ENCODE data around the gene CLIP2. TPM values are rescaled to one million over a fixed set of nuclear protein-coding genes. Genes with fewer than 3 reads are reported as not detected.
A peak's percentile ranks its signal among the peaks of the same experiment; 100 is the strongest.

CLIP2 gene
- total RNA-seq, 1 experiment from 2014 or later, result 37.9 TPM

DNA sequence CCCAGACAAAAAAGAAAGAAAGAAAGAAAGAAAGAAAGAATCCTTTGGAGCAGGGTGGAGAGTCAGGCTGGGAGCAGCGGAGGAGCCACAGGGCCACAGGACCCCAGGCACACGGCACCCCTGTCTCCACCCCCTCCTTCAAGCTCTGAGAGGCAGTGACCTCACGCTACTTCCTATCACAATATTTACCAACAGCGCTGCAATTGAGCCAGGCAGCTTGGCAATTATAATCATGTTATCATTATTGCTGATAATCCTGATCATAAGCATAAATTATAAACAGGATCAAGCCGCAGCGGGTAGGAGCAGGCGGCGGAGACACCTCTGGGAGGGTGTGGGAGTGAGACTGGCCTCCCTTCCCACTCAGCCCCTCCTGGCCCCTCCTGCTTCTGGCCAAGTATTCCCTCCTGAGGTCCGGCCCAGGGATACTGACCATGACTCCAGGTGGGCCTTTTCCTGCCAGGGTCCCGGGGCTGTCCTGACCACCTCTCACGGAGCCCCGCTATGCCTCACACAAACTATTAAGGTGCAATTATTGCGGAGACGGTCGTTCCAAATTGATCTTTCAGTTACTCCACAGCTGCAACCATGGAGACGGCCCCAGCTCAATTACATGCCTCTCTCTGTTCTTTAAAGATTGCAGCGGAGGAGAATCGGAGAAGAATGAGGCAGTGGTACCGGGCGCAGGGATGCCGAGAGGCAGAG lies 154.5 kb downstream of the CLIP2 start:
- DNase-seq, result no peak
- Histone ChIP-seq H3F3A (ENCODE audit: insufficient read depth, low read depth) (no peaks in the 10 kb centered on the region), H3K4me2 (no peak overlapping the region), H3K4me3 (no peak overlapping the region), H3K9me3 (ENCODE audit: insufficient read depth, low read depth) (peaks cover 3% of the 10 kb centered on the region; the same call in 1 of the 2 replicates), H3K27ac (no peak overlapping the region), H3K4me1 (replicated peaks; ENCODE audit: insufficient read depth) (no peaks in the 10 kb centered on the region), H4K20me1 (ENCODE audit: insufficient read depth) (no peaks in the 10 kb centered on the region), H3K36me3 (ENCODE audit: low read depth) (no peaks in the 10 kb centered on the region), H3K79me2 (ENCODE audit: low read depth) (no peaks in the 10 kb centered on the region), H3K27me3 (ENCODE audit: insufficient read depth, low read depth) (no peaks in the 10 kb centered on the region), H2AFZ (no peak overlapping the region), H3K9me2 (ENCODE audit: insufficient read depth) (no peaks in the 10 kb centered on the region)
- TF ChIP-seq EZH2 (IDR thresholded peaks at IDR 0.05; ENCODE audit: low read depth), result no peak
- no peak for TF ChIP-seq CTCF (conservative IDR thresholded peaks at IDR 0.05)
- intact Hi-C loops (cut with micrococcal nuclease; ENCODE audit: unreplicated experiment), result no loop called here
- BruUV-seq (replicated peaks), result no TSS peak
- CTCF ChIA-PET, result no interaction called here
- POLR2A ChIA-PET (ENCODE audit: unreplicated experiment), result no interaction called here

DNA sequence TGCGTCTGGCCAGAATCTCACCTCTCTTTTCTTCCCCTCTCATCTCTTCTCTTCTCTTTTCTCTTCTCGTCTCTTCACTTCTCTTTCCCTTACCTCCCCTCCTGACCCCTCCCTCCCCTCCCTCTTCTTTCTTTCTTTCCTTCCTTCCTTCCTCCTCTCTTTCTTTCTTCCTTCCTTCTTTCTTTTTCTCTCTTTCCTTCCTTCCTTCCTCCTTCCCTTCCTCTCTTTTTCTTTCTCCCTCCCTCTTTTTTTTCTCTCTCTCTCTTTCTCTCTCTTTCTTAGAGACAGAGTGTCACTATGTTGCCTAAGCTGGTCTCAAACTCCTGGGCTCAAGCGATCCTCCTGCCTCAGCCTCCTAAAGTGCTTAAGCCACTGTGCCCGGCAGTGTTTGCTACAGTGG lies 159.9 kb downstream of the CLIP2 start:
- Histone ChIP-seq H3K27me3 (ENCODE audit: insufficient read depth, low read depth) (no peaks in the 10 kb centered on the region), H3K9me2 (ENCODE audit: insufficient read depth) (no peaks in the 10 kb centered on the region), H3K4me1 (replicated peaks; ENCODE audit: insufficient read depth) (peaks cover 7% of the 10 kb centered on the region), H3K27ac (no peak overlapping the region), H4K20me1 (ENCODE audit: insufficient read depth) (no peaks in the 10 kb centered on the region), H3K4me3 (no peak overlapping the region), H2AFZ (no peak overlapping the region), H3K36me3 (ENCODE audit: low read depth) (no peaks in the 10 kb centered on the region), H3K9me3 (ENCODE audit: insufficient read depth, low read depth) (no peaks in the 10 kb centered on the region), H3K4me2 (no peak overlapping the region), H3F3A (ENCODE audit: insufficient read depth, low read depth) (peaks cover 14% of the 10 kb centered on the region), H3K79me2 (ENCODE audit: low read depth) (no peaks in the 10 kb centered on the region)
- ChIA-PET POLR2A (ENCODE audit: unreplicated experiment) (no interaction called here), CTCF (interaction anchor here (0.5 kb wide), 1 partner anchor 9 kb away, joined by 10 read pairs; no protein-coding TSS in a partner anchor)
- intact Hi-C loops (cut with micrococcal nuclease; ENCODE audit: unreplicated experiment), result no loop called here
- TF ChIP-seq CTCF (conservative IDR thresholded peaks at IDR 0.05) (no peak), EZH2 (IDR thresholded peaks at IDR 0.05; ENCODE audit: low read depth) (no peak)
- DNase-seq, result no peak
- no TSS peak for BruUV-seq (replicated peaks)

GRCh38 chr7:74449809-74450397 lies 160.7 kb downstream of the CLIP2 start:
- H3K27me3 ChIP-seq (ENCODE audit: insufficient read depth, low read depth), result no peaks in the 10 kb centered on the region
- intact Hi-C loops (cut with micrococcal nuclease; ENCODE audit: unreplicated experiment), result loop anchor here (5.0 kb wide), 1 partner anchor 187 kb away; no protein-coding TSS in a partner anchor
- H3K4me1 ChIP-seq (replicated peaks; ENCODE audit: insufficient read depth), result peaks cover 7% of the 10 kb centered on the region
- H3K36me3 ChIP-seq (ENCODE audit: low read depth), result no peaks in the 10 kb centered on the region
- no peaks in the 10 kb centered on the region for H3K9me3 ChIP-seq (ENCODE audit: insufficient read depth, low read depth)
- H2AFZ ChIP-seq, result no peak overlapping the region
- DNase-seq, result peak in 1 of 2 experiments; percentile 45
- no peak overlapping the region for H3K4me2 ChIP-seq
- no peaks in the 10 kb centered on the region for H4K20me1 ChIP-seq (ENCODE audit: insufficient read depth)
- no peak overlapping the region for H3K4me3 ChIP-seq
- no peaks in the 10 kb centered on the region for H3K9me2 ChIP-seq (ENCODE audit: insufficient read depth)
- BruUV-seq (replicated peaks), result no TSS peak
- peaks cover 7% of the 10 kb centered on the region; the same call in 1 of the 2 replicates for H3K79me2 ChIP-seq (ENCODE audit: low read depth)
- H3K27ac ChIP-seq, result no peak overlapping the region
- H3F3A ChIP-seq (ENCODE audit: insufficient read depth, low read depth), result peaks cover 14% of the 10 kb centered on the region
- POLR2A ChIA-PET (ENCODE audit: unreplicated experiment), result no interaction called here
- CTCF ChIA-PET, result interaction anchor here (0.5 to 0.7 kb wide), 5 partner anchors 10 to 159 kb away, joined by 3 to 10 read pairs (median 4); no protein-coding TSS in a partner anchor
- TF ChIP-seq CTCF (conservative IDR thresholded peaks at IDR 0.05) (peak; percentile 74), EZH2 (IDR thresholded peaks at IDR 0.05; ENCODE audit: low read depth) (no peak)

Data from PC-9 (cell line).